Measurements from ENCODE around the gene ACE. TPM values are rescaled to one million over a fixed set of nuclear protein-coding genes. Genes with fewer than 3 reads are reported as not detected.

Gene ACE
- total and polyA plus RNA-seq, 12 donors = 2.0 to 25.8 (median 12.0) TPM

DNA sequence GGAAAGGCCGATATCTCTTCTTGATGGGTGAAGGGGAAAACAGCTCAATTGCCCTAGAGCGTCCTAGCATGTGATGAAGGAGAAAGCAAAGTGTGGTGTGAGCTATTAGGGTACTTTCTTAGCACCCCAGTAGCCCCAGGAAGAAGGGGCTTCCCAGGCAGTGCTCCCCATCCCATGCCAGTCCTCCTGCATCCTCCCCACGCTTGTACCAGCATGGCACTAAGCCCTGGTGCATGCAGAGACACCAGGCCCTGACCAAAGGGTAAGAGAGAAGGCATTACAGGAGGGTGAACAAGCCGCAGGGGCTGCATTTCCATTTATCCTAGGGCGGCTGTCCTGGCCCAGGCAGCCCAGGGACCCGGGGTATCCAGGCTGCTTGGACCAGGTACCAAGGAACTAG, 33.8 kb upstream of the ACE start:
- H3K4me1 ChIP-seq = peaks cover 17 to 70% (median 56%) of the 10 kb centered on the region in 9 donors
- no peak overlapping the region for H3K4me3 ChIP-seq
- H3K36me3 ChIP-seq = no peaks in the 10 kb centered on the region
- H3K27ac ChIP-seq = no peak overlapping the region
- ATAC-seq (no peak), DNase-seq (no peak)
- 77 to 84% methylated on average over 6 of the region's 6 CpGs for WGBS, 2 donors
- H3K9me3 ChIP-seq = no peaks in the 10 kb centered on the region
- H3K27me3 ChIP-seq = no peaks in the 10 kb centered on the region
- TF ChIP-seq, protein P1, sequence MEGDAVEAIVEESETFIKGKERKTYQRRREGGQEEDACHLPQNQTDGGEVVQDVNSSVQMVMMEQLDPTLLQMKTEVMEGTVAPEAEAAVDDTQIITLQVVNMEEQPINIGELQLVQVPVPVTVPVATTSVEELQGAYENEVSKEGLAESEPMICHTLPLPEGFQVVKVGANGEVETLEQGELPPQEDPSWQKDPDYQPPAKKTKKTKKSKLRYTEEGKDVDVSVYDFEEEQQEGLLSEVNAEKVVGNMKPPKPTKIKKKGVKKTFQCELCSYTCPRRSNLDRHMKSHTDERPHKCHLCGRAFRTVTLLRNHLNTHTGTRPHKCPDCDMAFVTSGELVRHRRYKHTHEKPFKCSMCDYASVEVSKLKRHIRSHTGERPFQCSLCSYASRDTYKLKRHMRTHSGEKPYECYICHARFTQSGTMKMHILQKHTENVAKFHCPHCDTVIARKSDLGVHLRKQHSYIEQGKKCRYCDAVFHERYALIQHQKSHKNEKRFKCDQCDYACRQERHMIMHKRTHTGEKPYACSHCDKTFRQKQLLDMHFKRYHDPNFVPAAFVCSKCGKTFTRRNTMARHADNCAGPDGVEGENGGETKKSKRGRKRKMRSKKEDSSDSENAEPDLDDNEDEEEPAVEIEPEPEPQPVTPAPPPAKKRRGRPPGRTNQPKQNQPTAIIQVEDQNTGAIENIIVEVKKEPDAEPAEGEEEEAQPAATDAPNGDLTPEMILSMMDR (IDR thresholded peaks at IDR 0.05) = no peak
- intact Hi-C loops (cut with DNase I) = loop anchor here in 3 of 10 donors (5.0 kb wide), 1 partner anchor 34 kb away; the partner anchor contains the start of gene ACE (in 3 of the 3)

DNA sequence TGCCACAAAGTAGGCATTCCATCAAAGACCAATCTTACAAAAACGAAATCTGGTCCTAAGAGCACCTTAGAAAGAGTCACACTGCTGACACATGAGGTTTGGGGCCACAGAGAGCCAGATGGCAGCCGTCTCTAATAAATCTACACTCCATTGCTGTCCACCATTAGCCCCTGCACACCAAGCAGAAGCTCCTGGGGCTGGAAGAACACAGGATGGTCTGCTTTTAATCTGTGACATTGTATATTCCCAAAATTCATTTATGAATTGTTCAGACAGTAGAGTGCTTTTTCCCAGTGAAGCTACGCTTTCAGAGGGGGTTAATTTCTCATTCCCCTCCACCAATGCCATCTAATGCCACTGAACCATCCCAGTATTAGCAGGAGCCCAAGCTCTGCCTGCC, 32.4 kb upstream of the ACE start:
- TF ChIP-seq, protein P1 (IDR thresholded peaks at IDR 0.05) = no peak
- peaks cover 17 to 74% (median 59%) of the 10 kb centered on the region in 9 donors for H3K4me1 ChIP-seq
- WGBS, 2 donors = 88 to 92% methylated on average over 3 of the region's 3 CpGs
- intact Hi-C loops (cut with DNase I) = loop anchor here in 3 of 10 donors (5.0 kb wide), 1 partner anchor 33 kb away; the partner anchor contains the start of gene ACE (in 3 of the 3)
- peak overlapping the region in 1 of 10 donors; percentile 41 for H3K27ac ChIP-seq
- no peak for ATAC-seq
- H3K27me3 ChIP-seq = no peaks in the 10 kb centered on the region
- no peak overlapping the region for H3K4me3 ChIP-seq
- DNase-seq = no peak
- no peaks in the 10 kb centered on the region for H3K36me3 ChIP-seq
- H3K9me3 ChIP-seq = no peaks in the 10 kb centered on the region

DNA sequence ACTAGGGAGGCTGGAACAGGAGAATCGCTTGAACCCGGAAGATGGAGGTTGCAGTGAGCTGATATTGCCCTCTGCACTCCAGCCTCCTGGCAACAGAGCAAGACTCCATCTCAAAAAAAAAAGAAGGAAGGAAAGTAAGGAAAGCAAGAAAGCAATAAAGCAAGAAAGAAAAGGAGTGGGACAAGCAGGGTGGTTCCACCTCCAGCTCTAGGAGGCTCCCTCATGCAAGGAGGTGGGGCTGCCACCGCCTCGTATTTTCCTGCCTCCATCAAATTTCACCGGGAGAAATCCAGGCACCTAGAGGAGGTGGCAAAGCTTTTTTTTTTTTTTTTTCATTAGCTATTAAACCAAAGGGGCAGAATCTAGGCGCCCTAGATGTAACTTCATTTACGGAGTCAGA, 31.8 kb upstream of the ACE start:
- ATAC-seq (no peak), DNase-seq (no peak)
- H3K36me3 ChIP-seq = no peaks in the 10 kb centered on the region
- H3K27ac ChIP-seq = peak overlapping the region in 3 of 10 donors; percentile 94 to 97 (median 96)
- 75 to 79% methylated on average over 7 of the region's 7 CpGs for WGBS, 2 donors
- H3K4me1 ChIP-seq = peaks cover 14 to 74% (median 59%) of the 10 kb centered on the region in 9 donors
- H3K27me3 ChIP-seq = no peaks in the 10 kb centered on the region
- peak overlapping the region in 6 of 10 donors; percentile 64 to 76 (median 68) for H3K4me3 ChIP-seq
- H3K9me3 ChIP-seq = no peaks in the 10 kb centered on the region
- TF ChIP-seq, protein P1 (IDR thresholded peaks at IDR 0.05) = no peak
- intact Hi-C loops (cut with DNase I) = no loop called here

DNA sequence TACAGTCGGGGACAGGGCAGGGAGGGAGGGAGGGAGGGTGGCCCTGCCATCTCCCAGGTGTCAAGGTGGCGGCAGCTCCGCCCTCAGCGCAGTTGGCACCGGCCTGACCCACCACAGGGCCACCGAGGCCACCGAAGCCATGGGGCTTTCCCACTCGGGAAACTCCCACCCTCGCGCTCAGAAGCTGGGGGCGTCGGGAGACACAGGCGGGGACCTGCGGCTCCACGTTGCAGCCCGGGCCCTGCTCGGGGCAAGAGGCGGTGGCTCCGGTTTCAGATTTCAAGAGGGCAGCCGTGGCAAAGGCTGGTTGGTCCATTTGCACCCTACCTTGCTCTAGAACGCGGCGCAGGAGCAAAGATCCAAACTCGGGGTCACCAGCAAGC, 31.3 kb upstream of the ACE start:
- TF ChIP-seq, protein P1 (IDR thresholded peaks at IDR 0.05) = no peak
- H3K36me3 ChIP-seq = no peaks in the 10 kb centered on the region
- peak overlapping the region; percentile 34 to 76 (median 65) for H3K4me3 ChIP-seq
- ATAC-seq (peak in 2 of 8 donors; percentile 2 to 3), DNase-seq (no peak)
- no peaks in the 10 kb centered on the region for H3K9me3 ChIP-seq
- H3K27ac ChIP-seq = peak overlapping the region; percentile 62 to 97 (median 90)
- intact Hi-C loops (cut with DNase I) = no loop called here
- WGBS, 2 donors = 8 to 10% methylated on average over 24 of the region's 24 CpGs
- no peaks in the 10 kb centered on the region for H3K27me3 ChIP-seq
- peaks cover 16 to 74% (median 59%) of the 10 kb centered on the region in 9 donors for H3K4me1 ChIP-seq
